H1 (cell line): ENCODE data around the gene OR51B2. TPM values are rescaled to one million over a fixed set of nuclear protein-coding genes. Genes with fewer than 3 reads are reported as not detected.

Experiments
- CTCF ChIA-PET: fragments of 300-600 bp; sonication (Branson Sonifier 250); formaldehyde crosslinking; loops from one replicate; lab custom pipeline; 2021; ENCODE audit not compliant: partially characterized antibody; lab: Charles Lee
- POLR2A ChIA-PET: fragments of 300-600 bp; sonication (Branson Sonifier 250); formaldehyde crosslinking; loops from one replicate; lab custom pipeline; 2021; ENCODE audit warnings: inconsistent platforms; ENCODE audit not compliant: partially characterized antibody; lab: Charles Lee
- DNase-seq, 2 experiments: peaks; one replicate each; pipeline versions ENCODE4 v3.0.0 to v3.0.0-alpha.2; 2010 to 2022; ENCODE audit warnings: low spot score in 2 of 2, low read depth in 1 of 2, mixed read lengths in 1 of 2
- FAIRE-seq: peaks from 2 replicates; lab custom pipeline; 2011; peaks lifted over from hg19 to GRCh38; lab: Jason Lieb, UNC
- H2AFZ ChIP-seq: 2 replicates; pipeline ENCODE4 v1.8.1; 2012; ENCODE audit warnings: low read length, inconsistent platforms
- H2AK5ac ChIP-seq: 2 replicates; pipeline ENCODE4 v1.6.1; 2013; ENCODE audit warnings: low read depth, low read length
- H2BK120ac ChIP-seq: replicated peaks from 2 replicates; pipeline ENCODE3; 2013; ENCODE audit warnings: low read depth, low read length, inconsistent platforms
- H2BK12ac ChIP-seq: 2 replicates; pipeline ENCODE4 v1.6.1; 2013; ENCODE audit warnings: low read depth, low read length
- H2BK15ac ChIP-seq: 2 replicates; pipeline ENCODE4 v1.6.1; 2013; ENCODE audit warnings: low read length
- H2BK20ac ChIP-seq: 2 replicates; pipeline ENCODE4 v1.6.1; 2013; ENCODE audit warnings: low read length
- H2BK5ac ChIP-seq: 2 replicates; pipeline ENCODE4 v1.6.1; 2013; ENCODE audit warnings: low read depth, low read length
- H3K14ac ChIP-seq: 2 replicates; pipeline ENCODE4 v1.6.1; 2013; ENCODE audit warnings: inconsistent platforms; ENCODE audit not compliant: insufficient read length
- H3K18ac ChIP-seq: 2 replicates; pipeline ENCODE4 v1.6.1; 2013; ENCODE audit warnings: low read length; ENCODE audit errors: extremely low read depth
- H3K23ac ChIP-seq: 2 replicates; pipeline ENCODE4 v1.6.1; 2013; ENCODE audit warnings: inconsistent platforms; ENCODE audit not compliant: insufficient read length
- H3K23me2 ChIP-seq: 2 replicates; pipeline ENCODE4 v1.6.1; 2013; ENCODE audit warnings: low read depth, low read length
- H3K27ac ChIP-seq: 2 replicates; pipeline ENCODE4 v1.6.1; 2011; ENCODE audit warnings: low read depth, low read length, inconsistent platforms
- H3K27me3 ChIP-seq, 4 experiments: replicated peaks in 1 of 4; 1 replicate in 1 of 4; 2 replicates in 3 of 4; pipeline versions ENCODE4 v1.6.1 to v1.8.1; 2011 to 2013; ENCODE audit warnings: low read length in 3 of 4, mild to moderate bottlenecking in 3 of 4, inconsistent platforms in 2 of 4, mixed read lengths in 2 of 4, moderate library complexity in 1 of 4; ENCODE audit not compliant: control insufficient read depth in 3 of 4, insufficient read depth in 3 of 4; ENCODE audit errors: extremely low read depth in 1 of 4
- H3K36me3 ChIP-seq, 4 experiments: 2 replicates each; pipeline versions ENCODE4 v1.6.1 to v1.8.1; 2011 to 2013; ENCODE audit warnings: mild to moderate bottlenecking in 4 of 4, low read length in 3 of 4, moderate library complexity in 2 of 4, control low read depth in 1 of 4, inconsistent platforms in 1 of 4; ENCODE audit not compliant: insufficient read depth in 4 of 4, control insufficient read depth in 2 of 4
- H3K4ac ChIP-seq: replicated peaks from 2 replicates; pipeline ENCODE3; 2013; ENCODE audit warnings: low read length, low read depth, mixed read lengths, inconsistent platforms; ENCODE audit not compliant: insufficient read length
- H3K4me1 ChIP-seq, 4 experiments: replicated peaks in 1 of 4; 1 replicate in 1 of 4; 2 replicates in 3 of 4; pipeline versions ENCODE4 v1.6.1 to v1.8.1; 2011 to 2013; ENCODE audit warnings: low read length in 3 of 4, inconsistent platforms in 2 of 4, mixed read lengths in 1 of 4; ENCODE audit not compliant: insufficient read depth in 4 of 4, control insufficient read depth in 3 of 4
- H3K4me2 ChIP-seq, 2 experiments: 2 replicates each; pipeline versions ENCODE4 v1.6.1 to v1.8.1; 2011 to 2013; ENCODE audit warnings: low read depth in 2 of 2, low read length in 2 of 2, control low read depth in 1 of 2, inconsistent platforms in 1 of 2, mild to moderate bottlenecking in 1 of 2; ENCODE audit not compliant: insufficient read depth in 1 of 2
- H3K4me3 ChIP-seq, 4 experiments: fragments of 200-600, 300-600 bp in 1 of 4; sonication (generic), shearing (Covaris generic), sonication (Bioruptor Twin) in 1 of 4; 2 replicates each; pipeline versions ENCODE4 v1.5.1 to v1.8.1; 2011 to 2016; ENCODE audit warnings: low read length in 4 of 4, low read depth in 3 of 4, control low read depth in 2 of 4, inconsistent platforms in 2 of 4, mild to moderate bottlenecking in 2 of 4, mixed read lengths in 1 of 4, moderate library complexity in 1 of 4; ENCODE audit not compliant: insufficient read depth in 2 of 4; ENCODE audit errors: extremely low read depth in 1 of 4
- H3K56ac ChIP-seq: replicated peaks from 2 replicates; pipeline ENCODE3; 2013; ENCODE audit warnings: low read depth, mild to moderate bottlenecking, mixed read lengths, low read length, inconsistent platforms; ENCODE audit not compliant: insufficient read length
- H3K79me1 ChIP-seq: 2 replicates; pipeline ENCODE4 v1.6.1; 2013; ENCODE audit warnings: low read depth, low read length, control low read depth
- H3K79me2 ChIP-seq, 2 experiments: 2 replicates each; pipeline versions ENCODE4 v1.6.1 to v1.8.1; 2012 to 2013; ENCODE audit warnings: low read length in 2 of 2, mild to moderate bottlenecking in 2 of 2, inconsistent platforms in 1 of 2; ENCODE audit not compliant: insufficient read depth in 2 of 2, control insufficient read depth in 1 of 2
- H3K9ac ChIP-seq, 4 experiments: replicated peaks in 1 of 4; 1 replicate in 1 of 4; 2 replicates in 3 of 4; pipeline versions ENCODE4 v1.6.1 to v1.8.1; 2011 to 2013; ENCODE audit warnings: low read depth in 3 of 4, low read length in 3 of 4, control low read depth in 2 of 4, mild to moderate bottlenecking in 2 of 4, moderate library complexity in 2 of 4, inconsistent platforms in 1 of 4; ENCODE audit errors: extremely low read depth in 1 of 4
- H3K9me3 ChIP-seq, 2 experiments: 2 replicates each; pipeline versions ENCODE4 v1.6.1 to v1.8.1; 2012 to 2013; ENCODE audit warnings: mild to moderate bottlenecking in 2 of 2, moderate library complexity in 2 of 2, control low read depth in 1 of 2, inconsistent platforms in 1 of 2, low read depth in 1 of 2, low read length in 1 of 2, mixed read lengths in 1 of 2; ENCODE audit not compliant: insufficient read depth in 2 of 2
- H4K20me1 ChIP-seq, 2 experiments: replicated peaks in 1 of 2; 2 replicates each; pipeline versions ENCODE3 to v1.8.1; 2011 to 2013; ENCODE audit warnings: inconsistent platforms in 2 of 2, low read length in 2 of 2, mild to moderate bottlenecking in 1 of 2; ENCODE audit not compliant: insufficient read depth in 2 of 2, control insufficient read depth in 1 of 2
- H4K5ac ChIP-seq: 2 replicates; pipeline ENCODE4 v1.6.1; 2013; ENCODE audit warnings: low read length, low read depth, mixed read lengths, inconsistent platforms; ENCODE audit not compliant: insufficient read length
- H4K8ac ChIP-seq: 2 replicates; pipeline ENCODE4 v1.8.0; 2013; ENCODE audit warnings: mild to moderate bottlenecking, moderate library complexity, low read length, inconsistent platforms; ENCODE audit not compliant: insufficient read depth; ENCODE audit errors: extremely low read depth
- H4K91ac ChIP-seq: replicated peaks from 2 replicates; pipeline ENCODE3; 2013; ENCODE audit warnings: low read length, mixed read lengths, inconsistent platforms; ENCODE audit not compliant: insufficient read length
- CREB1 ChIP-seq: IDR thresholded peaks from 2 replicates; pipeline ENCODE4 v1.6.1; 2012; ENCODE audit warnings: inconsistent platforms
- TAF7 ChIP-seq: optimal IDR thresholded peaks from 2 replicates; pipeline ENCODE3; 2011; ENCODE audit warnings: low read depth, mild to moderate bottlenecking, inconsistent platforms, low read length, moderate library complexity, borderline replicate concordance
- WGBS, 2 experiments: shearing (Covaris generic) in 1 of 2; methylation state at CpG; one replicate each; pipeline versions ENCODE4 v1.1.6 to v1.1.7; 2013 to 2015; ENCODE audit warnings: low lambda C conversion rate in 2 of 2, mixed read lengths in 2 of 2, inconsistent platforms in 1 of 2, low coverage in 1 of 2, missing lambda C conversion rate in 1 of 2; ENCODE audit not compliant: insufficient replicate concordance in 2 of 2, insufficient coverage in 1 of 2, insufficient read length in 1 of 2; ENCODE audit errors: extremely low coverage in 1 of 2, missing lambda C conversion rate in 1 of 2; 5-methylcytosine and 5-hydroxymethylcytosine counted together
- polyA plus RNA-seq, 7 experiments: library from polyadenylated mRNA; depleted of rRNA in 3 of 7; stranded (reverse) in 5 of 7; unstranded in 2 of 7; fragments of >200 nt in 5 of 7; fragments of 200-250 nt in 2 of 7; gene quantifications; 1 replicate in 5 of 7; 2 replicates in 1 of 7; 4 replicates in 1 of 7; pipeline versions ENCODE4 v1.2.1 to v1.2.3, GENCODE V29; 2011 to 2013; ENCODE audit warnings: missing spikeins in 2 of 7, mixed read lengths in 2 of 7
- total RNA-seq: library from RNA; stranded (reverse); fragmentation: NEBNext Ultra II Directional; extraction: Animal tissue kit (Norgen Biotek cat#: 25700); gene quantifications from 2 replicates; pipeline ENCODE4 v1.2.1, GENCODE V29; 2021

OR51B2 gene
- total and polyA plus RNA-seq, 2 of the 8 experiments (the other 6 are each of a cell fraction or from before 2014, with no cell fraction given): not detected

DNA sequence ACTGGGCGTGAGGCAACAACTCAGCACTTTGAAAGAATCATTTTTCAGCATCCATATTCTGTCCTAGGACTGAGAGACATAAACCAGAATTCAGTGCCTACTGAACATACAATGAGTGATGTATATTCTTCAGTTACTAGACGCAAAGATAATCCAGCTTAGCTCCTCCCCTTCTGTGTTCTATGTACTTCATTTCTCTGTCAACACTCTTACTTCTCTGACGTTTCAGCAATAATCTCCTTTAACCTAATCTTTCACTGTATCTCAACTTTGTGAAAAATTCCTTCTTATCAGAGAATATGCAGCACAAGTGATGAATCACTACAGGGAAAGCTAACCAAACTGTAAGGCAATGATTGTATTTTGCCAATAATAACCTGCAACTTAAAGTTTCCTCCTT, 21.7 kb upstream of the OR51B2 start:
- Histone ChIP-seq H4K5ac (no peak overlapping the region), H3K27me3 (no peaks in the 10 kb centered on the region), H2AK5ac (no peak overlapping the region), H3K18ac (no peak overlapping the region), H2BK12ac (no peak overlapping the region), H3K79me2 (no peaks in the 10 kb centered on the region), H4K20me1 (no peaks in the 10 kb centered on the region), H3K23ac (no peak overlapping the region), H2BK20ac (no peak overlapping the region), H3K4ac (no peak overlapping the region), H4K8ac (no peak overlapping the region), H2BK15ac (no peak overlapping the region), H3K14ac (no peak overlapping the region), H3K23me2 (no peaks in the 10 kb centered on the region), H3K56ac (no peak overlapping the region), H3K4me2 (no peak overlapping the region), H3K79me1 (no peaks in the 10 kb centered on the region), H4K91ac (no peak overlapping the region), H3K9me3 (no peaks in the 10 kb centered on the region), H2BK120ac (no peak overlapping the region), H3K27ac (no peak overlapping the region), H2BK5ac (no peak overlapping the region), H3K4me1 (peaks cover 0 to 5% (median 3%) of the 10 kb centered on the region in 4 experiments; a peak in 2 of 7 replicates), H3K36me3 (no peaks in the 10 kb centered on the region), H3K4me3 (no peak overlapping the region), H2AFZ (no peak overlapping the region), H3K9ac (no peak overlapping the region)
- ChIA-PET POLR2A (no interaction called here), CTCF (interaction anchor here (1.4 to 2.7 kb wide), 3 partner anchors 18 to 34 kb away, joined by 3 to 8 read pairs (median 4); no protein-coding TSS in a partner anchor)
- FAIRE-seq (no peak), DNase-seq (no peak)
- 94% methylated on average over 3 of the region's 3 CpGs; no CpG with 5 or more reads in 1 of the 2 experiments for WGBS, 2 experiments
- TF ChIP-seq TAF7: no peak
- TF ChIP-seq CREB1: no peak
